ENCODE results near the gene SCN5A. TPM values are rescaled to one million over a fixed set of nuclear protein-coding genes. Genes with fewer than 3 reads are reported as not detected.
A peak's percentile ranks its signal among the peaks of the same experiment; 100 is the strongest.

The SCN5A gene
- total RNA-seq, 1 donor from 2014 or later, result 239 TPM

- no peak for DNase-seq
- peak; percentile 95 for TF ChIP-seq CTCF (IDR thresholded peaks at IDR 0.05; ENCODE audit: borderline replicate concordance)
- intact Hi-C loops (cut with micrococcal nuclease), result loop anchor here (10.0 kb wide), 1 partner anchor 323 kb away; no protein-coding TSS in a partner anchor
- Histone ChIP-seq H3K9me3 (replicated peaks) (peaks cover 8% of the 10 kb centered on the region), H3K36me3 (peaks cover 53% of the 10 kb centered on the region), H3K27ac (replicated peaks) (peak overlapping the region; percentile 78), H3K4me3 (no peak overlapping the region), H3K4me1 (peaks cover 44% of the 10 kb centered on the region), H3K27me3 (ENCODE audit: low read depth) (no peaks in the 10 kb centered on the region)
These were observed 128.0 kb downstream of the SCN5A start for GRCh38 chr3:38521391-38521987.

GRCh38 chr3:38519651-38520050 is 129.8 kb downstream of the SCN5A start:
- TF ChIP-seq CTCF (IDR thresholded peaks at IDR 0.05; ENCODE audit: borderline replicate concordance), result no peak
- Histone ChIP-seq H3K4me1 (peaks cover 44% of the 10 kb centered on the region), H3K9me3 (replicated peaks) (peaks cover 12% of the 10 kb centered on the region), H3K27me3 (ENCODE audit: low read depth) (no peaks in the 10 kb centered on the region), H3K27ac (replicated peaks) (peak overlapping the region; percentile 78), H3K4me3 (peak overlapping the region; percentile 24), H3K36me3 (peaks cover 53% of the 10 kb centered on the region)
- intact Hi-C loops (cut with micrococcal nuclease), result loop anchor here (10.0 kb wide), 1 partner anchor 325 kb away; no protein-coding TSS in a partner anchor
- DNase-seq, result no peak

GRCh38 chr3:38519000-38519399 is 130.5 kb downstream of the SCN5A start:
- Histone ChIP-seq H3K4me1 (peaks cover 44% of the 10 kb centered on the region), H3K4me3 (no peak overlapping the region), H3K27ac (replicated peaks) (peak overlapping the region; percentile 78), H3K27me3 (ENCODE audit: low read depth) (no peaks in the 10 kb centered on the region), H3K9me3 (replicated peaks) (peaks cover 12% of the 10 kb centered on the region), H3K36me3 (peaks cover 53% of the 10 kb centered on the region)
- no peak for TF ChIP-seq CTCF (IDR thresholded peaks at IDR 0.05; ENCODE audit: borderline replicate concordance)
- no peak for DNase-seq
- intact Hi-C loops (cut with micrococcal nuclease), result no loop called here

DNA sequence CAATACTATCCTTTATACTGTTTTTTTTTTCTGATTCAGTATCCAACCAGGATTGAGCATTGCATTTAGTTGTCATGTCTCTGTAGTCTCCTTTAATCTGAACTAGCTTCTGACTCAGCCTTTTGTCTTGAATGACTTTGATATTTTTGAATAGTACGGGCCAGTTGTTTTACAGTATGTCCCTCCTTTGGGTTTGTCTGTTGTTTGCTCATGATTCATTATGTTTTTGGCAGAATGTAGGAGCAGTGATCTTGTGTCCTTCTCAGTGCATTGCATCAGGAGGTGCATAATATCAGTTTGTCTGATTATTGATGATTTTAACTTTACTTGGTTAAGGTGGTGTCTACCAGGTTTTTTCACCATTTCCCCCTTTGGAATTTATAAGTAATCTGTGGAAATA is 132.8 kb downstream of the SCN5A start:
- peaks cover 12% of the 10 kb centered on the region for H3K9me3 ChIP-seq (replicated peaks)
- peaks cover 27% of the 10 kb centered on the region for H3K4me1 ChIP-seq
- H3K4me3 ChIP-seq, result no peak overlapping the region
- DNase-seq, result no peak
- TF ChIP-seq CTCF (IDR thresholded peaks at IDR 0.05; ENCODE audit: borderline replicate concordance), result no peak
- intact Hi-C loops (cut with micrococcal nuclease), result no loop called here
- no peaks in the 10 kb centered on the region for H3K27me3 ChIP-seq (ENCODE audit: low read depth)
- H3K27ac ChIP-seq (replicated peaks), result no peak overlapping the region
- H3K36me3 ChIP-seq, result peaks cover 60% of the 10 kb centered on the region

GRCh38 chr3:38515367-38515766 is 134.1 kb downstream of the SCN5A start:
- no peaks in the 10 kb centered on the region for H3K27me3 ChIP-seq (ENCODE audit: low read depth)
- TF ChIP-seq CTCF (IDR thresholded peaks at IDR 0.05; ENCODE audit: borderline replicate concordance), result no peak
- no peak for DNase-seq
- intact Hi-C loops (cut with micrococcal nuclease), result no loop called here
- H3K4me3 ChIP-seq, result no peak overlapping the region
- no peak overlapping the region for H3K27ac ChIP-seq (replicated peaks)
- H3K36me3 ChIP-seq, result peaks cover 72% of the 10 kb centered on the region
- H3K9me3 ChIP-seq (replicated peaks), result peaks cover 12% of the 10 kb centered on the region
- H3K4me1 ChIP-seq, result peaks cover 14% of the 10 kb centered on the region

Data from left ventricle myocardium inferior (tissue), 1 donor.